HG03575 (cell line): ENCODE data around the gene TGFB1.

Experiments used
- ATAC-seq: cut with Tn5 transposase; IDR thresholded peaks from one replicate; pipeline ENCODE4 v1.9.1; 2021; ENCODE audit not compliant: unreplicated experiment, insufficient number of reproducible peaks, low FRiP score; ENCODE audit errors: extremely low read depth

Gene TGFB1

GRCh38 chr19:41288673-41289530 is 64.8 kb downstream of the TGFB1 start:
- no peak for ATAC-seq
